HepG2 (cell line): ENCODE data around the gene COMMD7. TPM values are rescaled to one million over a fixed set of nuclear protein-coding genes. Genes with fewer than 3 reads are reported as not detected.
A peak's percentile ranks its signal among the peaks of the same experiment; 100 is the strongest.

Experiments
- CENPX ChIP-seq: sonication (generic); formaldehyde crosslinking; IDR thresholded peaks from 2 replicates; pipeline ENCODE4 v1.9.0; 2021; ENCODE audit warnings: mild to moderate bottlenecking, missing genetic modification reagents, moderate library complexity
- HMGXB3 ChIP-seq: sonication (generic); formaldehyde crosslinking; IDR thresholded peaks from 2 replicates; pipeline ENCODE4 v1.4.0; 2020; ENCODE audit warnings: missing genetic modification reagents, borderline replicate concordance
- NFAT5 ChIP-seq: sonication (generic); formaldehyde crosslinking; IDR thresholded peaks from 2 replicates; pipeline ENCODE4 v1.4.0; 2020; ENCODE audit warnings: missing genetic modification reagents
- PCBP2 ChIP-seq: fragments of 200-400 bp; formaldehyde crosslinking; optimal IDR thresholded peaks from 2 replicates; pipeline ENCODE3; 2018; ENCODE audit warnings: low read length, low read depth; ENCODE audit not compliant: poor library complexity, severe bottlenecking
- TEAD2 ChIP-seq: sonication (generic); formaldehyde crosslinking; IDR thresholded peaks from 2 replicates; pipeline ENCODE4 v1.9.0; 2021; ENCODE audit warnings: missing genetic modification reagents
- ZHX1 ChIP-seq: sonication (generic); formaldehyde crosslinking; IDR thresholded peaks from 2 replicates; pipeline ENCODE4 v1.8.1; 2022; ENCODE audit warnings: low read depth, mild to moderate bottlenecking, missing genetic modification reagents
- ZNF251 ChIP-seq: sonication (generic); formaldehyde crosslinking; IDR thresholded peaks from 2 replicates; pipeline ENCODE4 v1.9.0; 2021; ENCODE audit warnings: mild to moderate bottlenecking, missing genetic modification reagents
- ZSCAN25 ChIP-seq: sonication (generic); formaldehyde crosslinking; IDR thresholded peaks from 2 replicates; pipeline ENCODE4 v1.8.0; 2022; ENCODE audit warnings: mild to moderate bottlenecking, missing genetic modification reagents
- polyA plus RNA-seq, 8 experiments: library from polyadenylated mRNA; depleted of rRNA in 3 of 8; stranded (reverse) in 7 of 8; unstranded in 1 of 8; fragments of >200 nt; fragmentation: Illumina TruSeq in 4 of 8; extraction: Trizol in 4 of 8; gene quantifications; 2 replicates each; pipeline versions ENCODE4 v1.2.1 to v1.2.3, GENCODE V29; 2011 to 2016; ENCODE audit warnings: low read depth in 4 of 8, missing spikeins in 1 of 8, mixed read lengths in 1 of 8; ENCODE audit not compliant: insufficient read depth in 1 of 8
- total RNA-seq, 5 experiments: library from RNA; depleted of rRNA; stranded (reverse); fragments of >200 nt; fragmentation: Illumina TruSeq; extraction: Trizol; gene quantifications; 2 replicates each; pipeline ENCODE4 v1.2.3, GENCODE V29; 2016; ENCODE audit warnings: low read depth in 1 of 5

The COMMD7 gene
- total and polyA plus RNA-seq, 2 of the 13 experiments (the other 11 are each of a cell fraction or from before 2014, with no cell fraction given), result 42.1 to 53.3 TPM

GRCh38 chr20:32685541-32686529 is 57.4 kb downstream of the COMMD7 start (continued):
- TF ChIP-seq PCBP2, result no peak
- TF ChIP-seq CENPX (CRISPR knock-in tag), result no peak
- 0 out of 2 replicates have a peak, but pooled peaks have one; percentile 32 for TF ChIP-seq TEAD2 (CRISPR knock-in tag)
- peak; percentile 71; the same call in 1 of the 2 replicates for TF ChIP-seq ZHX1 (CRISPR knock-in tag)
- TF ChIP-seq ZSCAN25 (CRISPR knock-in tag), result peak; percentile 80; the same call in 1 of the 2 replicates
- peak; percentile 45; the same call in 1 of the 2 replicates for TF ChIP-seq NFAT5 (CRISPR knock-in tag)
- peak; percentile 93 for TF ChIP-seq HMGXB3 (CRISPR knock-in tag)
- no peak for TF ChIP-seq ZNF251 (CRISPR knock-in tag)
